HG03571 (cell line): Measurements from ENCODE around the gene IFIT3.

Source experiments
- ATAC-seq: cut with Tn5 transposase; IDR thresholded peaks from one replicate; pipeline ENCODE4 v1.9.1; 2021; ENCODE audit not compliant: unreplicated experiment

The IFIT3 gene

DNA sequence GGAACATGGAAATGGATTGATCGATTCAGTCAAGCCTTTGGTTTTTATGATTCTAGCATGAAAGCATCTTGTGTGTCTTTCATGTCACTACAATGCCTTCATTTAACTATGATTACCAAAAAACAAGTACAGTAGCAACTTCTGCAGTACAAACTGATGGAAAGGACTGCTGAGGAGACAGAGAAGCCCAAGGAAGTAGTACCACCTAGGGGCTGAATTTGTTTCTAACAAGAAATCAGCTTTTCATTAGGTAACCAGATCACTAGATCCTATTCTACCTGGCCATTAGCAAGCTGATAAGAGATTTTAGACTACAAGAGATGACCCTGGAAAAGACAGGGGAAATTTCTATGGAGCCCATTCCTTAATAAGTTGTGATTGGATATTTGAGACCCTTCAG, 61.5 kb downstream of the IFIT3 start:
- ATAC-seq, result no peak
